HepG2 (cell line): ENCODE measurements around the gene TIAM1. TPM values are rescaled to one million over a fixed set of nuclear protein-coding genes. Genes with fewer than 3 reads are reported as not detected.

Experiments
- ATAC-seq: fragments of 200-7000 bp; cut with Tn5 transposase; 3 replicates; pipeline ENCODE4 v1.9.1; 2020; ENCODE audit warnings: mild to moderate bottlenecking, moderate library complexity
- BruUV-seq: library from RNA; stranded (reverse); fragments of 400-500 nt; replicated peaks from 2 replicates; lab custom pipeline; 2021; lab: Mats Ljungman, UMichigan
- CTCF ChIA-PET: fragments of 300-600 bp; formaldehyde crosslinking; extraction: SDS; loops from one replicate; lab custom pipeline; 2021; ENCODE audit warnings: low total read pairs, inconsistent platforms, low intra/inter-chr PET ratio; lab: Yijun Ruan, JAX
- POLR2A ChIA-PET: fragments of 350-600 bp; sonication (Branson Sonifier 250); formaldehyde crosslinking; loops from one replicate; lab custom pipeline; 2020; ENCODE audit warnings: antibody characterized with exemption, inconsistent platforms; lab: Yijun Ruan, JAX
- DNase-seq: peaks from one replicate; pipeline ENCODE4 v3.0.0-alpha.2; 2015; ENCODE audit warnings: low spot score
- FAIRE-seq: peaks from 3 replicates; lab custom pipeline; 2011; peaks lifted over from hg19 to GRCh38; lab: Jason Lieb, UNC
- H2AFZ ChIP-seq: one replicate; pipeline ENCODE4 v1.6.1; 2011; ENCODE audit warnings: low read length, inconsistent platforms
- H3K27ac ChIP-seq: fragments of 300-600 bp; 3 replicates; pipeline ENCODE4 v1.8.0; 2011; ENCODE audit warnings: mixed run types, mild to moderate bottlenecking, mixed read lengths, low read length, inconsistent platforms; ENCODE audit not compliant: insufficient read depth; ENCODE audit errors: extremely low read length
- H3K27me3 ChIP-seq, 2 experiments: fragments of 200-600 bp in 1 of 2; 2 replicates in 1 of 2; 3 replicates in 1 of 2; pipeline versions ENCODE4 v1.6.0 to v1.8.0; 2011; ENCODE audit warnings: low read length in 2 of 2, mild to moderate bottlenecking in 2 of 2, moderate library complexity in 2 of 2, inconsistent platforms in 1 of 2; ENCODE audit not compliant: insufficient read depth in 2 of 2, control insufficient read depth in 1 of 2
- H3K36me3 ChIP-seq, 2 experiments: fragments of 200-600 bp in 1 of 2; replicated peaks in 1 of 2; 2 replicates in 1 of 2; 3 replicates in 1 of 2; pipeline versions ENCODE4 v1.5.1 to v1.8.0; 2011; ENCODE audit warnings: low read length in 2 of 2, inconsistent platforms in 1 of 2; ENCODE audit not compliant: insufficient read depth in 2 of 2, control insufficient read depth in 1 of 2
- H3K4me1 ChIP-seq: 2 replicates; pipeline ENCODE4 v1.5.1; 2012; ENCODE audit warnings: low read length, inconsistent platforms; ENCODE audit not compliant: insufficient read depth
- H3K4me2 ChIP-seq: 2 replicates; pipeline ENCODE4 v1.6.0; 2011; ENCODE audit warnings: low read depth, low read length, inconsistent platforms
- H3K4me3 ChIP-seq, 3 experiments: fragments of 200-600 bp in 1 of 3; sonication (generic), shearing (Covaris generic) in 1 of 3; replicated peaks in 1 of 3; 2 replicates each; pipeline ENCODE4 v1.5.1; 2011 to 2016; ENCODE audit warnings: low read length in 3 of 3, inconsistent platforms in 2 of 3, low read depth in 2 of 3, mild to moderate bottlenecking in 2 of 3, control low read depth in 1 of 3, mixed read lengths in 1 of 3; ENCODE audit not compliant: insufficient read depth in 1 of 3
- H3K79me2 ChIP-seq: one replicate; pipeline ENCODE4 v1.6.1; 2011; ENCODE audit warnings: low read length, inconsistent platforms; ENCODE audit not compliant: insufficient read depth
- H3K9ac ChIP-seq: 2 replicates; pipeline ENCODE4 v1.6.0; 2011; ENCODE audit warnings: mild to moderate bottlenecking, low read depth, low read length, inconsistent platforms; ENCODE audit not compliant: insufficient read depth
- H3K9me3 ChIP-seq: 2 replicates; pipeline ENCODE4 v1.5.1; 2012; ENCODE audit warnings: mild to moderate bottlenecking, low read length
- H4K20me1 ChIP-seq: 2 replicates; pipeline ENCODE4 v1.6.0; 2011; ENCODE audit warnings: inconsistent platforms, mild to moderate bottlenecking, low read length, moderate library complexity; ENCODE audit not compliant: insufficient read depth
- JUND ChIP-seq: sonication (generic); formaldehyde crosslinking; IDR thresholded peaks from 2 replicates; pipeline ENCODE4 v1.8.0; 2022; ENCODE audit warnings: mild to moderate bottlenecking, missing genetic modification reagents
- MYC ChIP-seq: sonication (generic); formaldehyde crosslinking; IDR thresholded peaks from 2 replicates; pipeline ENCODE4 v1.9.0; 2021; ENCODE audit warnings: missing genetic modification reagents, borderline replicate concordance
- NFATC3 ChIP-seq: sonication (generic); formaldehyde crosslinking; IDR thresholded peaks from 2 replicates; pipeline ENCODE4 v1.5.1; 2020; ENCODE audit warnings: mild to moderate bottlenecking, missing genetic modification reagents
- TARDBP ChIP-seq: sonication (generic); formaldehyde crosslinking; IDR thresholded peaks from 2 replicates; pipeline ENCODE4 v1.8.0; 2022; ENCODE audit warnings: mild to moderate bottlenecking, missing genetic modification reagents
- ZNF512 ChIP-seq: sonication (generic); formaldehyde crosslinking; IDR thresholded peaks from 2 replicates; pipeline ENCODE4 v1.4.0; 2020; ENCODE audit warnings: mild to moderate bottlenecking, missing genetic modification reagents
- WGBS: methylation state at CpG from one replicate; pipeline ENCODE4 v1.1.6; 2017; ENCODE audit warnings: low lambda C conversion rate; 5-methylcytosine and 5-hydroxymethylcytosine counted together
- in situ Hi-C: cut with HindIII; loops from 2 replicates; pipeline ENCODE4 v1.10.0; 2017; ENCODE audit warnings: low pct_unique_long_range_greater_than_20kb; ENCODE audit not compliant: extremely low pct_ligation_motif_present
- intact Hi-C: fragments of 100-400 bp; cut with micrococcal nuclease; formaldehyde crosslinking; loops from one replicate; pipeline ENCODE4 v1.10.0; 2022; ENCODE audit not compliant: unreplicated experiment
- polyA plus RNA-seq, 8 experiments: library from polyadenylated mRNA; depleted of rRNA in 3 of 8; stranded (reverse) in 7 of 8; unstranded in 1 of 8; fragments of >200 nt; fragmentation: Illumina TruSeq in 4 of 8; extraction: Trizol in 4 of 8; gene quantifications; 2 replicates each; pipeline versions ENCODE4 v1.2.1 to v1.2.3, GENCODE V29; 2011 to 2016; ENCODE audit warnings: low read depth in 4 of 8, missing spikeins in 1 of 8, mixed read lengths in 1 of 8; ENCODE audit not compliant: insufficient read depth in 1 of 8
- total RNA-seq, 5 experiments: library from RNA; depleted of rRNA; stranded (reverse); fragments of >200 nt; fragmentation: Illumina TruSeq; extraction: Trizol; gene quantifications; 2 replicates each; pipeline ENCODE4 v1.2.3, GENCODE V29; 2016; ENCODE audit warnings: low read depth in 1 of 5
- TF ChIP-seq, protein P1 (sequence below): sonication (generic); formaldehyde crosslinking; IDR thresholded peaks from 2 replicates; pipeline ENCODE4 v1.4.0; 2020; ENCODE audit warnings: missing genetic modification reagents

TIAM1 gene
- total and polyA plus RNA-seq, 2 of the 13 experiments (the other 11 are each of a cell fraction or from before 2014, with no cell fraction given), result 0.13 to 0.24 TPM

DNA sequence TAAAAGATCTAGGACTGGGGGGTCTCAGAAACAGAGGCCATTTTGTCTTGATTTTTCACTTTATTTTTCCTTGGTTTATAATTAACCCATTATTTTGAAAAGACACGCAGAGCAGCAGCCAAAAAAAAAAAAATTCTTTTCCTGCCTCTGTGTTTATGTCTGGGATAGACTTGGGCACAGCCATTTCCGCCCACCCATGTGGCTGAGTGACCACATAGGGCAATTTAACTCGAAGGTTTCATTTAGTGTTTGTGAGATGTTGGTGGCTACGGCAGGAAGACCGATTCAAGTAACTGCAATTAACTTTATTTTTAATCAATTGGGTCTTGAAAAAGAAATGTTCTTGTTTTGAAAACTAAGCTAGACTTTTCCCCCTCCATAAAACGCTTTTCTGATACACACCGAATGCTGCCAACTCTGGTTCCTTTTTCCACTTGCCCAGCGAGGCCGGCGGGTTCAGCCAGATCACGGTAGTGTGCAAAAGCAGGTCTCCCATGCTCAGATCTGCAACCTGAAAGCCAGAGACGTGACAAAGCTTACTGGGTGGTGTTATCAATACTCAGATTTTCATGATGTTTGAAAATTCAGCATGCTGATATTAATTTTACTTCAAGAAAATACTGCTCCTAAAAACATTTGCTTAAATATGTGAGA lies 208.4 kb downstream of the TIAM1 start:
- Histone ChIP-seq H3K4me2 (no peak overlapping the region), H3K27me3 (no peaks in the 10 kb centered on the region; a peak in 1 of 5 replicates), H3K27ac (no peak overlapping the region), H3K36me3 (no peaks in the 10 kb centered on the region), H2AFZ (no peak overlapping the region), H3K4me3 (no peak overlapping the region), H3K9ac (no peak overlapping the region), H3K79me2 (no peaks in the 10 kb centered on the region), H3K4me1 (no peaks in the 10 kb centered on the region), H4K20me1 (no peaks in the 10 kb centered on the region), H3K9me3 (no peaks in the 10 kb centered on the region)
- intact Hi-C loops (no loop called here), in situ Hi-C loops (no loop called here)
- POLR2A ChIA-PET, result no interaction called here
- TF ChIP-seq NFATC3 (CRISPR knock-in tag) (no peak), JUND (CRISPR knock-in tag) (no peak), TARDBP (no peak), ZNF512 (no peak), MYC (CRISPR knock-in tag) (no peak)
- TF ChIP-seq, protein P1, sequence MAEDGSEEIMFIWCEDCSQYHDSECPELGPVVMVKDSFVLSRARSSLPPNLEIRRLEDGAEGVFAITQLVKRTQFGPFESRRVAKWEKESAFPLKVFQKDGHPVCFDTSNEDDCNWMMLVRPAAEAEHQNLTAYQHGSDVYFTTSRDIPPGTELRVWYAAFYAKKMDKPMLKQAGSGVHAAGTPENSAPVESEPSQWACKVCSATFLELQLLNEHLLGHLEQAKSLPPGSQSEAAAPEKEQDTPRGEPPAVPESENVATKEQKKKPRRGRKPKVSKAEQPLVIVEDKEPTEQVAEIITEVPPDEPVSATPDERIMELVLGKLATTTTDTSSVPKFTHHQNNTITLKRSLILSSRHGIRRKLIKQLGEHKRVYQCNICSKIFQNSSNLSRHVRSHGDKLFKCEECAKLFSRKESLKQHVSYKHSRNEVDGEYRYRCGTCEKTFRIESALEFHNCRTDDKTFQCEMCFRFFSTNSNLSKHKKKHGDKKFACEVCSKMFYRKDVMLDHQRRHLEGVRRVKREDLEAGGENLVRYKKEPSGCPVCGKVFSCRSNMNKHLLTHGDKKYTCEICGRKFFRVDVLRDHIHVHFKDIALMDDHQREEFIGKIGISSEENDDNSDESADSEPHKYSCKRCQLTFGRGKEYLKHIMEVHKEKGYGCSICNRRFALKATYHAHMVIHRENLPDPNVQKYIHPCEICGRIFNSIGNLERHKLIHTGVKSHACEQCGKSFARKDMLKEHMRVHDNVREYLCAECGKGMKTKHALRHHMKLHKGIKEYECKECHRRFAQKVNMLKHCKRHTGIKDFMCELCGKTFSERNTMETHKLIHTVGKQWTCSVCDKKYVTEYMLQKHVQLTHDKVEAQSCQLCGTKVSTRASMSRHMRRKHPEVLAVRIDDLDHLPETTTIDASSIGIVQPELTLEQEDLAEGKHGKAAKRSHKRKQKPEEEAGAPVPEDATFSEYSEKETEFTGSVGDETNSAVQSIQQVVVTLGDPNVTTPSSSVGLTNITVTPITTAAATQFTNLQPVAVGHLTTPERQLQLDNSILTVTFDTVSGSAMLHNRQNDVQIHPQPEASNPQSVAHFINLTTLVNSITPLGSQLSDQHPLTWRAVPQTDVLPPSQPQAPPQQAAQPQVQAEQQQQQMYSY, result no peak
- no TSS peak for BruUV-seq
- CTCF ChIA-PET, result no interaction called here
- no peak for DNase-seq
- no peak for ATAC-seq
- FAIRE-seq, result no peak
- 53% methylated on average over 12 of the region's 12 CpGs for WGBS
